ENCODE data around the gene PTPRCAP.
"Not testable (repeated sequence)": the region's sequence is repeated elsewhere in the genome, so short reads cannot be mapped to it uniquely, and the experiment has no call there.

PTPRCAP gene

GRCh38 chr11:67440229-67441097 lies 3.0 kb upstream of the PTPRCAP start:
- DNase-seq, result no peak

GRCh38 chr11:67439321-67440228 lies 2.1 kb upstream of the PTPRCAP start:
- no peak for DNase-seq

GRCh38 chr11:67438158-67438902 lies 848 bp upstream of the PTPRCAP start:
- DNase-seq, result no peak

GRCh38 chr11:67437809-67438157 lies 301 bp upstream of the PTPRCAP start:
- DNase-seq, result no peak

- DNase-seq, result no peak
These were observed 912 bp downstream of the PTPRCAP start for GRCh38 chr11:67436459-67437081.

GRCh38 chr11:67435727-67436458 lies 1.6 kb downstream of the PTPRCAP start:
- DNase-seq, result no peak

- no peak for DNase-seq
These were observed 2.3 kb downstream of the PTPRCAP start for GRCh38 chr11:67435031-67435726.

- no peak for DNase-seq
These were observed 3.0 kb downstream of the PTPRCAP start for GRCh38 chr11:67434395-67434881.

GRCh38 chr11:67433536-67434394 lies 3.7 kb downstream of the PTPRCAP start:
- no peak for DNase-seq

GRCh38 chr11:67432655-67433349 lies 4.7 kb downstream of the PTPRCAP start:
- no peak for DNase-seq

GRCh38 chr11:67431346-67432249 lies 5.9 kb downstream of the PTPRCAP start:
- DNase-seq, result no peak

- DNase-seq, result no peak
These were observed 7.8 kb downstream of the PTPRCAP start for GRCh38 chr11:67429722-67430121.

- DNase-seq, result no peak
These were observed 8.3 kb downstream of the PTPRCAP start for GRCh38 chr11:67429038-67429668.

GRCh38 chr11:67428052-67429001 lies 9.2 kb downstream of the PTPRCAP start, which contains the start of gene RPS6KB2:
TSS of gene RPS6KB2 (plus strand) at chr11:67428494. CDS start at chr11:67428546, 52 bp downstream.
- DNase-seq, result peak; percentile 53

GRCh38 chr11:67427364-67427859 lies 10.1 kb downstream of the PTPRCAP start:
- DNase-seq, result not testable (repeated sequence)
